HG03097 (cell line): Measurements from ENCODE around the gene GSK3A.
A peak's percentile ranks its signal among the peaks of the same experiment; 100 is the strongest.
"Not testable (repeated sequence)": the region's sequence is repeated elsewhere in the genome, so short reads cannot be mapped to it uniquely, and the experiment has no call there.

ENCODE experiments used
- ATAC-seq: cut with Tn5 transposase; IDR thresholded peaks from one replicate; pipeline ENCODE4 v1.9.1; 2021; ENCODE audit not compliant: unreplicated experiment, low FRiP score

The GSK3A gene

DNA sequence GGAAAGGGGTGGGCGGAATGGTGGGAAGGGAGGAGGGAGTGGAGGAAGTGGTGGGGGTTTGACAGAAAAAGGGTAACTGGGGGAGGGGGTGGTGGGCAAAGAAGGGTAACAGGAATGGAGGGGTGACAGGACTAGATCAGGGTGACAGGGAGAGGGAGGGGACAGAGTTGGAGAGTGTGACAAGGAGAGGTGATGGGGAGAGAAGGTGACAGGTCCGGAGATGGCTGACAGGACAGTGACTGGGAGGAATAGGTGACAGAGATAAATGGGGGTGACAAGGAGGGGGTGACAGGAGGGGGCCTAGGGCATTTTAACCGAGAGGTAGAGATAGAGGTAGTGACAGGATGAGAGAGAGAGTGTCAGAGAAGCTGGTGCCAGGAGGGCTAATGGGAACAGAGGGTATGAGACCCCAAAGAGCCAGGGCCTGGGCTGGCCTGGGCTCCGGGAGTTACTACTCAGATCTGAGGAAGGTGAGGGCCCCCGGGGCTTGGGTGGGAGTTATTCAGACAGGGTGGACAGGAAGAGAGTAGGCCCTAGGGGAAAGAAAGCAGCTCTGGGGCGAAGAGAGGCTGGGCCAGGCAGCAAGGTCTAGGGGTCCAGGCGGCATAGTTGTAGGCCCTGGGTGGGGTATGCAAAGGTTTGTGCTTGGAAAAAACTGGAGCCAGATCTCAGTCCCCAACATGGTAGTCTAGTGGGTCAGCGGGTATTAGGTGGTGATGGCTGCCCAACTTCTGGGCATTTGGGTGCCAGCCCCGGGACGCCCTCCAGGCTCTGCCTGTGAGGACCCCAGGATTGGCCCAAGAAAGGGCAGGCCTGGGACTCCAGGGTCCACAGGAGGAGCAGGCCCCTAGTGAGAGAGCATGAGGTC lies 27.3 kb upstream of the GSK3A start:
- no peak for ATAC-seq

DNA sequence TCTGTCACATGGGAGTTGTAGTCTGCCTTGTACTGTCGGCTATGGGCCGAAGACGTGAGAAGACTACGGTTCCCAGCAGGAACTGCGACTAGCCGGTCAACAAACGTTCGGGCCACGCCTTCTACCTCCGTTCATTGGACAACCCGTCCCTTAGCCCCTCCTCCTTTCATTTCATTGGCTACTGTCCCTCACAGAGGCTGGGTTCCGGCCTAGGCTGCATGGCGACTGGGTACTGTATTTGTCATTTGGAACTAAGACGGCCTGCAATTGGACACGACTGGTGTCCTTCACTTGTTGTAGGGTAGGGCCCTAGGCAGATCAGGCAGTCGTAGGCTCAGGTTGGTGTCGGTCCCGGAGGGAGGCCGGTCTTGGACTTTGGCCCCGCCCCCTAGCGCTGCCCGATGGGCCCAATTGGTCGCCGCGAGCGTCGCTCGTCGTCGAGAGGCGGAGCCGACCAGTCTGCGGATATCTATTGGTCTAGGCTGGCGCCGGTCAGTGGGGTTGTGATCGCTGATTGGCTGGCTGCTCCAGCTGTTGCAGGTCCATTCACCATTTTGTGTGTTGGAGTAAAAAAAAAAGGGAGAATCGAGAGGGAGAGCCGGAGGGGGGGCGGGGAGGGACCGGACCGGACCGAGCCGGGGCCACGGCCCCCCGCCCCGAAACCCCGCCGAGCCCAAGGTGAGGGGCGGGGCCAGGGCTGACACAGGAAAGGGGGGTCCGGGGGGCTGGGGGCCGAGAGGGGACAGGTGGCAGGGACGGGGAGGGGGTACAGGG lies 26.5 kb upstream of the GSK3A start, which contains the start of gene CIC:
TSS of gene CIC (plus strand) at position 549 of the 774 bp plus-strand sequence. CDS start 2,532 bp downstream, outside the sequence.
- ATAC-seq: peak; percentile 87

DNA sequence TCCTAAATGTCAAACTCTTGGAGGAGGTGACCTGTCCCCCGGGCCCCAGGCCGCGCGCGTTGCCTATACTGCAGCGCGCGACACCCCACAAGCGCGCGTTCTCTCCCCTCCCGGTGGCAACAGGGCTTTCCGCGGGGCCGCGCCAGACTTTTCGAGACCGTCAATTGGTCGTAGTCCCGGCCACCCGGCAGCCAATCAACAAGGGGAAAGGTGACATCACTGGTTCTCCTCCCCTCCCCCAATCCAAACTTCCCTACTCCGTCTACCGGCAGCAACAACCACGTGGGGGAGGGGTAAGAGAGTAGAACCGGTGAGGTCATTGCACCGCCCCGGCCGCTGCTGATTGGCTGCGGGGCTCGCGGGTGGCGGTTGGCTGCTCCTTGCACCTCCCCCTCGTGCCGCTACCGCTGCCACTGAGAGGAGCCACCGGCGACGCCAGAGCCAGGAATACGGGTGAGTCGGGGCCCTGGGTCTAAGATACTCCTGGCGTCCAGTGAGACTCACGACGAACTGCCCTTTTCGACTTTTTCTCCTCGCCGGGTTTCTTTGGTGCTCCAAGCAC lies 25.8 kb upstream of the GSK3A start:
- peak; percentile 47 for ATAC-seq

DNA sequence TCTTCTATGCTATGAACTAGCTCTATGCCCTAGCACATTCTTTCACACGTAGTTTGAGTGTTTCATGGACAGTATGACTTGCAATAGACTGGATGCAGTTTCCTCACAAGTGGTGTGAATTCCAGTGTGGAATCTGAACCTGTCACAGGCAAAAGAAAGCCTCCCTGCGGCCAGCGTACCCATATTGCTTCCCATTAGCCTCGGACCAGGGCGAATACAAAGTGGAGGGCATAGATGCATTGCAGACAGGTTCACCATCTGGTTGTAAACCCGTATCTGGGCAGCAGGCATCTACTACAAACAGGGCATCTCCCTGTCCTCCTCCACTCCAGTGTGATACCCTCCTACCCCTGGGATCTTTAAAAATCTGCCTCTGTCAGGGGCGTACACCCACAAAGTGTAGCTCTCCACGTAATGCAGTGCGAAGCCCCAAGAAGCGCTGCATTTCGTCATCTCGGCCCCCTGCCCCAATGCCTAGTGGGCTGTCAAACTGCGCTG lies 25.3 kb upstream of the GSK3A start:
- no peak for ATAC-seq

DNA sequence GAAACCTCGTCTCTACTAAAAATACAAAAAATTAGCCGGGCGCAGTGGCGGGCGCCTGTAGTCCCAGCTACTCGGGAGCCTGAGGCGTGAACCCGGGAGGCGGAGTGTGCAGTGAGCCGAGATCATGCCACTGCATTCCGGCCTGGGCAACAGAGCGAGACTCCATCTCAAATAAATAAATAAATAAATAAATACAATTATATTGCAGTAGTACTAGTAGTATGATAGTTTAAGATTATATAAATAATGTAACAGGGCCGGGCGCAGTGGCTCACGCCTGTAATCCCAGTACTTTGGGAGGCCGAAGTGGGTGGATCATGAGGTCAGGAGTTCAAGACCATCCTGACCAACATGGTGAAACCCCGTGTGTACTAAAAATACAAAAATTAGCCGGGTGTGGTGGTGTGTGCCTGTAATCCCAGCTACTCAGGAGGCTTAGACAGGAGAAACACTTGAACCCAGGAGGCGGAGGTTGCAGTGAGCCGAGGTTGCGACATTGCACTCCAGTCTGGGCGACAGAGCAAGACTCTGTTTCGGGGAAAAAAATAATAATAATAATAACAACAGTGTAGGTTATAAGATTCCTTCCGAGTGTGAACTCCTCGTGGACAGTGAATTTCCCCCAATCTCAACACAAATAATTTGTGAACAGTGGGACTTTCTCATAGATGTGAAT lies 24.7 kb upstream of the GSK3A start:
- ATAC-seq: not testable (repeated sequence)

DNA sequence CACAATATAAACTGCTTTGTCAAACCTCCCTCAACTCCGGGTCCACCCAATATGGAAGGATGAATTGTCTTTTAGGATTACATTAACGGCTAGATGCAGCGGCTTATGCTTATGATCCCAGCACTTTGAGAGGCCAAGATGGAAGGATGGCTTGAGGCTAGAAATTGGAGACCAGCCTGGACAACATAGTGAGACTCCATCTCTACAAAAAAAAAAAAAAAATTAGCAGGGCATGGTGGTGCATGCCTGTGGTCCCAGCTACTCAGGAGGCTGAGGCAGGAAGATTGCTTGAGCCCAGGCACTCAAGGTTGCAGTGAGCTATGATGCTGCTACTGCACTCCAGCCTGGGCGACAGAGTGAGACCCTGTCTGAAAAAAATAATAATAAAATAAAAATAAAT lies 23.7 kb upstream of the GSK3A start:
- not testable (repeated sequence) for ATAC-seq

DNA sequence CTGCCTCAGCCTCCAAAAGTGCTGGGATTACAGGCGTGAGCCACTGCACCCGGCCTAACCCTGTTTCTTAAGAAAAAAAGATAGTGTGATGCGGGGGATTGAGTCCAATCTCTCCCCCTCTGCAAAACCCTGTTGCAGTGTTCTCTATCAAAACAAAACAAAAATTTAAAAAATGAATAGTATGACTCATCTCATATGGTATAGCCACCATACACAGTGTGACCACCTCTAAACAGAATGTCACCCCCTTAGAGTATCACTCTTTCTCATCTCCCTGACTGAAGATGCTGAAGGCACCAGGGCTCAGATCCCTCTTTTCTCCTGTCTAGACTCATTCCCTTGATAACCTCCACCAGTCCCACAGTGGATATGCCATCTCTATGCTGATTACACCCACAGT lies 19.4 kb upstream of the GSK3A start:
- no peak for ATAC-seq

DNA sequence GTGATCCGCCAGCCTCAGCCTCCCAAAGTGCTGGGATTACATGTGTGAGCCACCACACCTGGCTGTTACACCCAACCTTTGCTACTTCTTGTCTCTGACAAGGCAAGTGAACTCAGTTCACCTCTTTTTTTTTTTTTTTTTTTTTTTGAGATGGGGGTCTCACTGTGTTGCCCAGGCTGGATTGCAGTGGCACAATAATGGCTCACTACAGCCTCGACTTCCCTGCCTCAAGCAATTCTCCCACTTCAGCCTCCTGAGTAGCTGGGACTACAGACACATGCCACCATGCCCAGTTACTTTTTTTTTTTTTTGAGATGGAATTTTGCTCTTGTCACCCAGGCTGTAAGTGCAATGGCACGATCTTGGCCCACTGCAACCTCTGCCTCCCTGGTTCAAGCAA lies 15.4 kb upstream of the GSK3A start:
- ATAC-seq: not testable (repeated sequence)

DNA sequence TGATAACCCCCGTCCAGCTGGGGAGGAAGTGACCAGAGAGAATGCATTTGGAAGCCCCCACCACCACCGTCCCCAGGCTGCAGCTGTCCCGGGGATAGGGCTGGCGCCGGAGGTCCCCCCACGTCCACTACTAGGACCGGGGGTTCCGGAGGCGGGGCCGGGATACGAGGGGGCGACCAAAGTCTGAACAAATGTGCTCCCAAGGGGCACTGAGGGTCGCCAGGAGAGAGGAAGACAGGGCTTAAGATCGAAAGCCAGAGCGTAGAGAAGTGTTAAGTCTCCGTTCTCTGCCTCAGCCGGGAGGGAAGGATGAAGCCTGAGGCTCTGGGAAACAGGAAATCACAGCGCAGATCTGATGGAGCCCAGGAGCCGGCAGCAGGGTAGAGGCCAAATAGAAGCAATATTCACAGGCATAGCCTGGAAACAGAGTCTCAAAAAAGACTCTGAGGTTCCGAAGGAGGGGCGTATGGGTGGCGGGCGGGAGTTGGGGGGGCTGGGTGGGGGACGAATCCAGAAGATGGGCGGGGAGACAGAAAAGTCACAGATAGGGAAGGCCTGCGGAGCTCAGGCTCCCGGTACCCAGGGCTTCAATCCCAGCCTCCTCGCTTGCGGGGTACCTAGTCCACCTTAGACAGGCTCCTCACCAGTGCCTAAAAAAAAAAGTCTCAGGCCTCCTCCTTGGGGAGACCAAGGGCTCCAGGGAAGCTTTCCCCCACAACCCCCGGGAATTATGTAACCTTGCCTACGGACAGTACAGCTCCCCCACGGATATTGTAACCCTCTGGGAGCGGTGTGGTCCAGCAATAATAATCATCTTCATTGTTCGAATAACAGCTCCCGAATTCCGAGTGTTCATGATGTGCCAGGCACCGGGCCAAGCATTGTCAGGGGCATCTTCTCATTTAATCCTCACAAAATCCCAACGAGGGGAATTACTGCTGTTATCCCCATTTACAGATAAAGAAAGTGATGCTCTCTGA lies 13.7 kb upstream of the GSK3A start:
- ATAC-seq: no peak

DNA sequence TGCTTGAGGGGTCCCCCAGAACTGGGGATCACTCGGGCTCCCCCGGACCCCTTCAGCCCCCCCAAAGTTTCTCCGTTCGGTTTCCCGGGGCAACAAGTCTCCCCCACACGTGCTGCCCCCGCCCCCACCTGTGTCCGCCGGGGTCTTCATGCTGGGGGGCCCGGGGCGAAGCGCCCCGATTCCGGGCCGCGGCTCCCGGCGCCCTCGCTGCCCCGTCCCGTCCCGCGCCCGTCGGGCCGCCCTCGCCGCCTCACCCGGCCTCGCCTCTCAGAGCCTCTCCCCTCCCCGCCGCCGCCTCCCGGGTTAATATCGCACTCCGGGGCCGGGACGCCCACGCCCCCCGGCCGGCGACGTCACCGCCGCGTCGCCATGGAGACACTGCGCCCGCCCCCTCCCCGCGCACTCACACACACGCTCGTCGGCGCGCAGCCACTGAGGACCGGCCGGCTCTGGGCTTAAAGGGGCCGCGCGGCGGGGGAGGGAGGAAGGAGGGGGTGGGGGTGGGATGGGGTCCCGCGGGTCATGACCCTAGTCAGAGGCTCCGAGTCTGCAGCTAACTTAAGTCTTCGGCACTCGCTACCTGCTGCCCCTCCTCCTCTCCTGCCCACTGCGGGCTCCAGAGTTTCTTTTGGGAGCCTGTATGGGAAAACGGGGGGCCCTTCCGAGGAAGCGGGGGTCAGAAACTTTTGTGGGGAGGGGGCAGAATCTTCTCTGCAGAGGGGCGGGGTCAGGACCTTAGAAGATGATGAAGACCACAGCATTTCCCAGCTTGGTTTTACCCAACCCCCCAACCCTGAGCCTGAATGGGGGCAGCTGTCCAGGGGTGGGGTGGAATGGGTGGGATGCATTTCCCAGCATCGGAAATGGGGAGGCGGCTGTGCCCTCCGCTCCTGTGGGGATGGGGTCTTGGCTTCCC lies 12.7 kb upstream of the GSK3A start, which contains the start of gene ERF:
TSS of gene ERF (minus strand) at position 279 of the 916 bp plus-strand sequence. CDS start at position 150, 129 bp downstream.
- peak; percentile 68 for ATAC-seq

DNA sequence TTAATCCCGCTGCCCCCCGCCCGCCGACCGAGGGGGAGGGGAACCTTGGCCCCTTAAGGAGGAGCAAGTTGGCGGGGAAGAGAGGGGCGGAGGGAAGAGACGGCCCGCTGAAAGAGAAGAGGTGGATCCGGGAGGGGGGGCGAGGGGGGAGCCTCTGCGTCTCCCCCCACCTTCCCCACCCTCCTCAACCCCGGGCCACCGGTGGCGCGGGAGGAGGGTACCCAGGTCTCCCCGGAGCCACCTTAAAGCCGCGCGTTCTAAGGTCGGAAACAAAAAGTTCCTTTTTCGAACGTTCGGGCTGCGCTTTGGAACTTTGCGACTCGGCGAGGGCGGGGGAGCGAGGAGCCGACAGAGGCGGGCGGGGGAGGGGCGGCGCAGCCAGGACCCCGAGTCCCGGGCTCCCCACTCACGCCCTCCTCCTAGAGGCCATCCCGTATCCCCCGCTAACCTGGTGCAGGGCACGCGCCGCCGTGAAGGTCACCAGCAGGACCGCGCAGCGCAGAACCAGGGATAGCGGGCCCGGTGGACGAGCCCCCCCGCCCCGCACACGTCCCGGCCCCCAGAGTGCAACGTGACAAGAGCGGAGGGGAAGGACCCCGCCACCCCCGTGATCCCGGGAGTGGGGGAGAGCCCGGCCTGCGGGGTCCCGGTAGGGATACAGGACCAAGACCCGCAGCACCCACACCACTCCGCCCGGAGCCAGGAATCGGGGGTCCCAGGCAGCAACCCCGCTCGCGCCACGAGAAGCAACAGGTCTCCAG lies 11.9 kb upstream of the GSK3A start:
- peak; percentile 24 for ATAC-seq

DNA sequence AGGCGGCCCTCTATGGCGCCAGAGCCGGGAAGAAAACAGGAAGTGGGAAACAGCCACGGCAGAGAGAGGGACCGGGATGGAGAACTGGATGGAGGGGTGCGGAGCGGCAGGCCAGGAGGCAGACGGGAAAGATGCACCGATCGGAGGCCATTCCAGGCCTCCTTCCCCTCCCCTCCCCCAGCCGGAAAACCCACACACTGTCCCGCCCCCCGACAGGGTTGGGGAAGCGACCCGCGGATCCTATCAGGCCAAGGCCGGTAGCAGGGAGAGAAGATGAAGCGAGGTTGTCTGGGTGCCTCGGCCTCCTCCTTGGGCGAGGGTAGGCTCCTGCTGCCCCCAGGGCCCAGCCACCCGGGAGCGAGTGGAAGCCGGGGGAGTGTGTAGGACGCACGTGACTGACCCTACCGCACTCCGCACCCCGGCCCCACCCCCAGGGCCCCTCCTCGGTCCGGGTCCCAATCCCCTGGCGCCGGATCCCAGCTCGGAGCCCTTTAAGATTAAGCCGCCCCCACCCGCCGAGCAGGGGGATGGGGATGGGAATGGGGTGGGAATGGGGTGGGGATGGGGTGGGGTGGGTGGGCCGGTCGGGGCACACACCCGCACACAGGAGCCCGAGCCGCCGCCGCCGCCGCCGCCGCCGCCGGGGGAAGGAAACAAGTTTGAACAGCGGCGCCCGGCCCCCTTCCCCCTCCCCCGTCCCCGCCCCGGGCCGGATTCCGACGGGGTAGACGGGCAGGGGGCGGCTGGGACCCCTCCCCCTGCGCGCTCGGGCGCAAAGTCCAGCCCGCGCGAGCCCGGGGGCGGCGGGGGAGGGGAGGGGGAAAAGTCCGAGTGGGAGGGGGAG lies 11.1 kb upstream of the GSK3A start:
- peak; percentile 2 for ATAC-seq

DNA sequence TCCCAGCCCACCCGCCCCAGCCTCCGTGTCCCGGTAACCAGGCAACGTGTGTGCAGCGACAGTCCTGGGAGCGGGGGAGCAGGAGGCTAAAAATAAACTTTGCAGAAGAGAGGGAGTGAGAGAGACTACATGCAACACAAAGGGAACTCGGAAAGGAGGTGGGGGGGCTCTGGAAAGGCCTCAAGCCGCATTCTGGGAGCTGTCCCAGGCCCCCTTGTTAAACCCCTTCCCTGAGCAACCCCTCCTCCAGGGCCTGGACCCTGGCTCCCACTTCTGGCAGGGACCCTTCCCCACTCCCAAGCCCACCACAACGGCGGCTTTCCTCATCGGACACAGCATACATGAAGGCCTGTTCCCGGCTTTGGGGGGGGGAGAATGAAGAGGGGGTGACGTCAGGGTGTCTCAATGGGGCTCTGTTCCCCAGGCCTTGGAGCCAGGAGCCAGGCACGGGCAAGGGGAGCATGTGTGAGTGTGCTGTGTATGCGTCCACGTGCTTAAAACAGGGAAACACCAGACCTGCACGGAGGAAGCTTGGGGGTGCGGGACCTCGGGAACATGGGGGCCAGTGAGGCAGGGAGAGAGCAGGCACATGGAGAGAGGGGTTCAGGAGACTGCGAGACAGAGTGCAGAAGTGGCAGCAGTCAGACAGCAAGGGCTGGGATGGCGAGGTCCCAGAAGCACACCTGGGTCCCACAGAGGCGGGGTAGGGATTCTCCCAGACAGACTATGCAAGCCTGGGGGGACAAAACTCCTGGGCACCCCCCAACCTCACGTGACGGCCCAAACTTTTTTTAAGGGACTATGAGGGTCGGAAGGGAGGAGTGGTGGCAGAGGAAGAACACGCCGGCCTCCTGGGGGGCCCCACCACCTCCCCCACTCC lies 10.2 kb upstream of the GSK3A start:
- ATAC-seq: no peak

DNA sequence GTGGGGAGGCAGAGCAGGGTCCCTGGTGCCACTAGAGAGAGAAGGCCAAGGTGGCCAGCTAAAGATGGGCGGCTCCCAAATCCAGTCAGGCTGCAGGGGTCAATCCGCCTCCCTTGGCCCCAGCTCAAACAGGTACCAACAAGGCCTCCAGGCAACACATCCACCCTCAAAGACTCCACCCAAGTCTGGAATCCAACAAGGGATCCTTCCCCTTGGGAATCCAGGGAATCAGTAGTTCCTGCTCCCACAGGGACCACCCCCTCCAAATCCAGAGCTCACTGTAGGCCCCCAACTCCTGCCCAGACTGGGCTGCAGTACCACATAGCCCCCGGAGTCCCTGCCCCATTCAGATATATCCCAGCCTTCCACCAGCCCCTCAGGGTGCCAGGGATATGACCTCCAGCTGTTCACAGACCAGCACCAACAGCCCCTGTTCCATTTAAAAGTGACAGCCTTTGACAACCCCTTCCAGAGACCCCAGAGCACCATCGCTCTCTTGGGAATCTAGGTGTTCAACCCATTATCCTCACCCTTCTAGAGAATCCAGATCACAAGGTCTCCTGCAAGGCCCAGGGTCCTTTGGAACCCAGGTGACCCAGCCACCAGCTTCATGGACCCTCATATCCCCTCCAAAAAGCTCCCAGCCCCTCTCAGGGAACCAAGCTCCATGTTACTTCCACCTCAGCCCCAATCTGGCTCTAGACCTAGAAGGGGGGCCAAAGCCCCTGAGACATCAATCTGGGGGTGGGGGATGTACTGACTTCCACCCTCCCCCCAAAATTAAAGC lies 9.4 kb upstream of the GSK3A start:
- no peak for ATAC-seq
